Body of pancreas (tissue), 4 donors: Measurements from ENCODE around the gene ANKRD28.

ENCODE experiments used
- POLR2A ChIP-seq, 3 donors: fragments of 450-650 bp; IDR thresholded peaks; one replicate each; pipeline ENCODE4 v1.6.1; 2016; ENCODE audit warnings: antibody characterized with exemption in 3 of 3, mild to moderate bottlenecking in 2 of 3
- TF ChIP-seq, protein P1 (sequence below), 7 experiments: fragments of 450-650 bp in 4 of 7; fragments of 200-600 bp in 3 of 7; sonication (generic) in 3 of 7; IDR thresholded peaks; one replicate each; pipeline ENCODE4 v1.5.1; 2016 to 2019; ENCODE audit warnings: antibody characterized with exemption in 7 of 7

DNA sequence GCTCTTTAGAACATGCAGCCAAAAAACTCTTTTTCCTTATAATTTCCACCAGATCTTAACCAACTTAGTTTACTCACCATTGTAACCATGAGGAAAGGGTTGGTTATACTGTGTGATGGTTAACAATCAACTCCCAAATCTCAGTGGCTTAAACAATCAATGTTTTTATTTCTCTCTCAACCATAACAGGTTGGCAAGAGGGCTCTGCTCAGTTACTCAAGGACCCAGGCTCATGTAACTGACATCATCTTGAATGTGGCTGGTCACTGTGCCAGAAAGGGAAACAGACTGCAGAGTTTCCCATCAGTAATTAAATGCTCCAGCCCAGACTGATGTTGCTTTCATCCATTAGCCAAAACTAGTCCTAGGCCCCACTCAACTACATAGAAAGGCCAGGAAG is 69.0 kb downstream of the ANKRD28 start:
- TF ChIP-seq, protein P1, sequence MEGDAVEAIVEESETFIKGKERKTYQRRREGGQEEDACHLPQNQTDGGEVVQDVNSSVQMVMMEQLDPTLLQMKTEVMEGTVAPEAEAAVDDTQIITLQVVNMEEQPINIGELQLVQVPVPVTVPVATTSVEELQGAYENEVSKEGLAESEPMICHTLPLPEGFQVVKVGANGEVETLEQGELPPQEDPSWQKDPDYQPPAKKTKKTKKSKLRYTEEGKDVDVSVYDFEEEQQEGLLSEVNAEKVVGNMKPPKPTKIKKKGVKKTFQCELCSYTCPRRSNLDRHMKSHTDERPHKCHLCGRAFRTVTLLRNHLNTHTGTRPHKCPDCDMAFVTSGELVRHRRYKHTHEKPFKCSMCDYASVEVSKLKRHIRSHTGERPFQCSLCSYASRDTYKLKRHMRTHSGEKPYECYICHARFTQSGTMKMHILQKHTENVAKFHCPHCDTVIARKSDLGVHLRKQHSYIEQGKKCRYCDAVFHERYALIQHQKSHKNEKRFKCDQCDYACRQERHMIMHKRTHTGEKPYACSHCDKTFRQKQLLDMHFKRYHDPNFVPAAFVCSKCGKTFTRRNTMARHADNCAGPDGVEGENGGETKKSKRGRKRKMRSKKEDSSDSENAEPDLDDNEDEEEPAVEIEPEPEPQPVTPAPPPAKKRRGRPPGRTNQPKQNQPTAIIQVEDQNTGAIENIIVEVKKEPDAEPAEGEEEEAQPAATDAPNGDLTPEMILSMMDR (IDR thresholded peaks at IDR 0.05) = no peak
- TF ChIP-seq POLR2A (IDR thresholded peaks at IDR 0.05) = no peak
